ENCODE data around the gene C15orf39.
"Not testable (repeated sequence)": the region's sequence is repeated elsewhere in the genome, so short reads cannot be mapped to it uniquely, and the experiment has no call there.

C15orf39 gene

GRCh38 chr15:75212200-75212858 is 10.6 kb downstream of the C15orf39 start:
- DNase-seq = no peak

GRCh38 chr15:75213212-75213767 is 11.6 kb downstream of the C15orf39 start:
- no peak for DNase-seq

GRCh38 chr15:75213768-75214221 is 12.1 kb downstream of the C15orf39 start:
- no peak for DNase-seq

GRCh38 chr15:75214293-75215096 is 12.8 kb downstream of the C15orf39 start:
- no peak for DNase-seq

- no peak for DNase-seq
Observed at GRCh38 chr15:75215107-75216004, 13.7 kb downstream of the C15orf39 start.

GRCh38 chr15:75217012-75217411 is 15.3 kb downstream of the C15orf39 start:
- DNase-seq = no peak

- DNase-seq = not testable (repeated sequence)
Observed at GRCh38 chr15:75217574-75217973, 15.9 kb downstream of the C15orf39 start.

- peak in 1 of 4 experiments; percentile 27 for DNase-seq
Observed at GRCh38 chr15:75219507-75219929, 17.8 kb downstream of the C15orf39 start.

GRCh38 chr15:75223688-75224087 is 22.0 kb downstream of the C15orf39 start:
- DNase-seq = no peak

- no peak for DNase-seq
Observed at GRCh38 chr15:75224281-75224680, 22.6 kb downstream of the C15orf39 start.

- DNase-seq = peak in 1 of 4 experiments; percentile 18
Observed at GRCh38 chr15:75225102-75225836, 23.6 kb downstream of the C15orf39 start.

- no peak for DNase-seq
Observed at GRCh38 chr15:75225951-75226732, 24.5 kb downstream of the C15orf39 start.

GRCh38 chr15:75227112-75227511 is 25.4 kb downstream of the C15orf39 start:
- not testable (repeated sequence) for DNase-seq

- no peak for DNase-seq
Observed at GRCh38 chr15:75227663-75228280, 26.1 kb downstream of the C15orf39 start.

GRCh38 chr15:75228787-75229186 is 27.1 kb downstream of the C15orf39 start:
- no peak for DNase-seq

- no peak for DNase-seq
Observed at GRCh38 chr15:75229191-75230015, 27.7 kb downstream of the C15orf39 start.

- DNase-seq = no peak
Observed at GRCh38 chr15:75230016-75230343, 28.3 kb downstream of the C15orf39 start.

- DNase-seq = peak in 2 of 4 experiments; percentile 25 to 43
Observed at GRCh38 chr15:75230551-75231371, 29.1 kb downstream of the C15orf39 start.

GRCh38 chr15:75231836-75232235 is 30.2 kb downstream of the C15orf39 start:
- DNase-seq = no peak
